Urothelium cell line (cell line): ENCODE results near the gene HMX2.

Experiments
- DNase-seq: peaks from one replicate; pipeline ENCODE4 v3.0.0; 2011; ENCODE audit warnings: low spot score, mixed read lengths
- FAIRE-seq: peaks from 2 replicates; lab custom pipeline; 2011; peaks lifted over from hg19 to GRCh38; lab: Jason Lieb, UNC

HMX2 gene

GRCh38 chr10:123180101-123181090, 32.5 kb downstream of the HMX2 start:
- DNase-seq (no peak), FAIRE-seq (no peak)

GRCh38 chr10:123183724-123184123, 35.8 kb downstream of the HMX2 start:
- DNase-seq (no peak), FAIRE-seq (no peak)

GRCh38 chr10:123187781-123188180, 39.8 kb downstream of the HMX2 start:
- DNase-seq, result no peak
- FAIRE-seq, result no peak

GRCh38 chr10:123191886-123192285, 44.0 kb downstream of the HMX2 start:
- no peak for FAIRE-seq
- no peak for DNase-seq

- DNase-seq (no peak), FAIRE-seq (no peak)
Measured at GRCh38 chr10:123194056-123194455, 46.1 kb downstream of the HMX2 start.
